Measurements from ENCODE around the gene TBRG1.

Gene TBRG1

DNA sequence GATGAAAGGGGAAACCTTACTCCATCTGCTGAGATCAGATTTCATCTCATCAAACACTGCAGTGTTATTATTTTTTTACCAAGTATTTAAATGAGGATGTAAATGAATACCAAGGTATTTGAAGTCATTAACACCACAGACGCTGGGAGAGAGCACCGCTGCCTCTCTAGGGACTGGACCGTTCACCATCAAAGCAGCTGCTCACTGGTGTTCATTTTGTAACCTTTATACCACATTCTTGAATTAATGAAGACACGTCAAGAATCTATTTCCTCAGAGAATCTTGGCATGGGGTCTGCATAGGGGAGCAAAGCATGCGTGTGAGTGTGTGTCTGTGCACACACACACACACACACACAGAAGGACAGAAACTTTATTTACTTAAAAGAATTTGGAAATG is 35.2 kb downstream of the TBRG1 start:
- no peak for DNase-seq (ENCODE audit: extremely low read depth in 1 of 2, low read depth in 1 of 2)

DNA sequence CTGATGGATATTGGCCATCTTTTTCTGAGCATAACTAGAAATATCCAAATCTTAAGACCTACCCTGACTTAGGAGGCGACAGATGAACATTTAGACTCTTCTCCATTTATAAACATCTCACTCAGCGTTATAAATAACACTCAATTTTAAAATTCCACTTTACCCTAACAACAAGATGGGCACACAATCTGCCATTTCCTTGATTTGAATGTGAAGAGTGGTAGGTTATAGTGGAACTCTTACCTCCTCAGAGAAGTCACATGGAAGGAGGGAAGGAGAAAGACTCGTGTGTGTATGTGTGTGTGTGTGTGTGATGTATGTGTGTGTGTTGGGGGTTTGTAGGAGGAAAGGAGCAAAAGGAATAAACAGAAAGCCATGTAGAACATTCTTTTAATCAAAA is 35.8 kb downstream of the TBRG1 start:
- DNase-seq (ENCODE audit: extremely low read depth in 1 of 2, low read depth in 1 of 2), result no peak

DNA sequence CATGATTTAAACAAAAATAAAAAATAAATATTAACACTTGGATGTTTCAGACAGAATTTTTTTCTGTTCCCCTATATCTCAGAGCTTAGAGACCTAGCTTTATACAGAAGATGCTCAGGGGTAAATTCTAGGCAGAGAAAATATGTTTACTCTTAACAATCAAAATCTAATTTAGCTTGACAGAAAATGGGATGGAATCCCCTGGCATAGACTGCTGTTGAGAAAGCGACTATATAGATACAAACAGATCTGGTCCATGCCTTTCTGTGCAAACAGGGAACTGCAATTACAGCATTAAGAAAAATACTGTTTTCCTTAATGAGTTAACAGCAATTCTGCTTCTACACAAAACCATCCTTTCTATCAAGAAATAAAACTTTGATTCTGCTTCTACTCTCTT is 36.3 kb downstream of the TBRG1 start:
- DNase-seq (ENCODE audit: extremely low read depth in 1 of 2, low read depth in 1 of 2), result no peak

DNA sequence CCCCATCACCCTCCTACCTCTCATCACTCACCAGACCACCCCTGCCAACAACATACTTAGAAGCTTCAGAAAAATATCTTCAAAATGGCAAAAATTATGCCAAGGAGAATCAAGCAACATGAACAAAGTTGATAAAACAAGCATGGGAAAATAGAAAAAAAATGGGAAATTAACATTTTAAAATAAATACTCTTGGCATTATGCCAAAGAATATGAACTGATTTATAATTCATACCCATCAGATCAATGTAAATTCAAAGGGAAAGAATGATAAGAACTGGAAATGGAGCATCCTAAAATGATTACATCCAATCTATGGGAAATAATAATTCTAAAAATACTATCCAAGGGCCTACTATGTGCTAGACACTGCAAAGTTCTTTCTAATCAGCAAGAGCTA is 38.9 kb downstream of the TBRG1 start:
- DNase-seq (ENCODE audit: extremely low read depth in 1 of 2, low read depth in 1 of 2), result no peak

- DNase-seq (ENCODE audit: extremely low read depth in 1 of 2, low read depth in 1 of 2), result no peak
Observed at GRCh38 chr11:124662106-124662505, 39.4 kb downstream of the TBRG1 start.

- DNase-seq (ENCODE audit: extremely low read depth in 1 of 2, low read depth in 1 of 2), result no peak
Observed at GRCh38 chr11:124663861-124664260, 41.2 kb downstream of the TBRG1 start.

GRCh38 chr11:124667601-124668000 is 44.9 kb downstream of the TBRG1 start:
- DNase-seq (ENCODE audit: extremely low read depth in 1 of 2, low read depth in 1 of 2), result no peak

- DNase-seq (ENCODE audit: extremely low read depth in 1 of 2, low read depth in 1 of 2), result no peak
Observed at GRCh38 chr11:124669193-124669592, 46.5 kb downstream of the TBRG1 start.

GRCh38 chr11:124670732-124671131 is 48.1 kb downstream of the TBRG1 start:
- DNase-seq (ENCODE audit: extremely low read depth in 1 of 2, low read depth in 1 of 2), result no peak

DNA sequence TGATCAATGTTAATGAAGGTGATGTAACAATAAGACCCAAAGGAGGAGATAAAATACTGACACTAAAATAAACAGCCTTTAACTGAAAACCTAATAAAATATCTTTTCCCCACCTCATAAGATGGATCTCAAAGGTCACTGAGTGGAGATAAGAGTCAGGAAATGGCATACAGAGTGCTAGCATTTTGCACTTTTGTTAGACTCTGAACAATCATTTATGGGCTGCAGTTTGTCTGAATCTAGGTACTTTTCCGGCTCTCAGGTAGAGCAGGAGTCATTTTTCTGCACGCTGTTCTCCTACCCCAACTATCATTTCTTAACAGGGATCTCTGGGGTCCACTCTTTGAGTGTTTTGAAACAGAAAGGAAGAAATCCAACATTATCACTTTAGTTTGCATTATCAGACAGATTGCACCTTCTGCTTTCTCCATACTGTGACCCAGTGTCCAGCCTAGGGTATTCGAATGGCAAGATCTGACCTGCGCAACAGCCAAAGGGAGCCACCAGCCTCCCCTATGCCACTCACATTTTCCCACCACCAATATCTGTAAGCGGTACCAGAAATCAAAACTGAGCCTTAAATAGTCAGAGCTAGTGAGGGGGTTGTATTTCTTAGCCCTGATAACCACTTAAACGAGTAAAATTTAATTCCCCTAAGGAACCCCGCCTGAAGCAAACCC is 50.0 kb downstream of the TBRG1 start:
- DNase-seq (ENCODE audit: extremely low read depth in 1 of 2, low read depth in 1 of 2), result no peak

DNA sequence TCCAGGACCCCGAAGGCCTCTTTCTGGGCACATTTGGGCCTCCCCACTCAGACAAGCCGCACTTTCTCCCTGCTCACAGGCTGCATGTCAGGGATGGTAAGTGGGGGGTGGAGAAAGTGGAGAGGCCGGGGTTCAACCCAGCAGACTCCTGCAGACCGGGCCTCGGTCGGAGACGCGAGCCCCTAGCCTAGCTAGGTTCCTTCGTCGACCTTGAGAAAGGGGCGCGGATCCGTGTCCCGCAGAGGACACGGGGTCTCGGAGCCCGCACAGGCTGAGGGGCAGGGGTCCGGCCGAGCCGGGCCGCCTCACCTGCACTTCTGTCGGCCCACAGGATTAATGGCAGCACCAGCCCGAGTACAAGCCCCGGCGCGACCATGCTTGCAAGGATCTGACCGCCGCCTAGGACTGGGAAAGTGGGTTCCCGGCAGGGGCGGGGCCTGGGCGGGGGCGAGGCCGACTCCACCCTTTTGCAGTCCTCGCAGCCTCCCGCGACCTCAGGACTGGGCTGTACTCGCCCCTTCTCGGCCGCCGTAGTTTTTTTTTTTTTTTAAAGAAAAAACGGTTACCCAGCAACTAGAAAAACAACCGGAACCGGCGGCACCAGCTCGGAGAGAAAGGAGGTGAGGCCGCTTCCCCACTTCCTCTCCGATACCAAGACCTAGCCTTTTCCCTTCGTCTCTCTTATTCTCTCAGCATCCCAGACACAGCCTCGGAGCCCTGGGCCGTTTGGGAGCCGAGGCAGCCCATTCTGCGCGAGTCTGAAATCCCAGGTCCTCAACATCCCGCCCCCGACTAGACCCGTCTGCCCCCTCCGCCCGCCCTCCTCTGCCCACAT is 50.9 kb downstream of the TBRG1 start, which contains the start of the genes SIAE and SPA17:
Gene SIAE (minus strand): TSS at position 407 of the 835 bp plus-strand sequence. CDS start 31 bp downstream, at position 376.
Gene SPA17 (plus strand): TSS at position 572 of the 835 bp plus-strand sequence. CDS start 1,361 bp downstream, outside the sequence.
- peak; percentile 76 to 87 for DNase-seq (ENCODE audit: extremely low read depth in 1 of 2, low read depth in 1 of 2)

GRCh38 chr11:124674168-124674517 is 51.5 kb downstream of the TBRG1 start:
- DNase-seq (ENCODE audit: extremely low read depth in 1 of 2, low read depth in 1 of 2), result no peak

DNA sequence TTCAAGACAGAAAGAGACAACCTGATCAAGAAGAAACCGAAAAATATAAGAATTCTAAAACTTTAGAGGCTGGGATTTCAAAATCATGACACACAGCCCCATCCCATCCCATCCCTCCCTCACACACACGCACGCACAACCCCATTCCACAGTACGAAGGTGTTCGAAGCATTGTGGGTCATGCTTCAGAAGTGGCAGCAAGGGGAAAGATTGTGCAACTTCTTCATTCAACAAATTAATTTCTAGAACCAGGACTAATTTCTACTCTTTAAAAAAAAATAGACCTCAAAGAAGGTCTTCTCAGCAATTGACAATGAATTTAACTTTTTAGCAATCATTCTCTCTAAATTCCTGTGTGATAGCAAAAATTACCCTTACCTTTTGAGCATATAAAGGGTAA is 51.9 kb downstream of the TBRG1 start:
- DNase-seq (ENCODE audit: extremely low read depth in 1 of 2, low read depth in 1 of 2), result no peak

DNA sequence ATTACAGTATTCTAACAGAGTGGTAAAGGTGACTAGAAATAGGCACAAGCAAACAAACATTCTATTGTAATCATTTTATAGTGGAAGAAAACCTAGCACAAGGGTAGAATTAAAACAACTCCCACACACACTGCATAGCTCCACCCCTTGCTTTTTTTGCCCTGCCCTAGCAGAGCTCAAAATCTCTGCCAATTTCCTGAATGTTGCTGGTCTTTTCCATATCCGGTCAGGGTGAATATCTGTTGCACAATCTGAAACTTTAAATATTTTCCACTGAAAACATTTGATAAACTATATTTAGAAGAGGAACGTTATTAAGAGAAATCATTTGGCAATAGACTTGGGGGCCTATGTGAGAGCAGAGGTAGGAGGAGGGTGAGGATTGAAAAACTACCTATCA is 53.7 kb downstream of the TBRG1 start:
- no peak for DNase-seq (ENCODE audit: extremely low read depth in 1 of 2, low read depth in 1 of 2)

GRCh38 chr11:124678416-124678815 is 55.8 kb downstream of the TBRG1 start:
- DNase-seq (ENCODE audit: extremely low read depth in 1 of 2, low read depth in 1 of 2), result no peak

DNA sequence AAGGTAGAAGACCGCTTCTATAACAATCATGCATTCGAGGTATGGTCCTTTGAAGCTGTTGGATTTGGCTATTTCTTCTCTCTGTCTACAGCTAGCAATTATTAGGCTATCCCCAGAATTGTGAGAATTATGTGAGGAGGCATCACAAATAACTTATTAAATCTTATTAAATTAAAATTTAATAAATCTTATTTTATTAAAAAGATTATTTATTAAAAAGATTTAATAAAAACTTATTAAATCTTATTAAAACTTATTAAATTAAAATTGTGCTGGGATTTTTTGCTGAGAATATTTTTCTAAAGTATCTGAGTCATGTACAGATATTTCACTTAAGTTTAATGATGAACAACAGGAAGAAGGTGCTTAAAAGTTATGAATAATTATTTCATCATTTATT is 58.8 kb downstream of the TBRG1 start:
- no peak for DNase-seq (ENCODE audit: extremely low read depth in 1 of 2, low read depth in 1 of 2)

DNA sequence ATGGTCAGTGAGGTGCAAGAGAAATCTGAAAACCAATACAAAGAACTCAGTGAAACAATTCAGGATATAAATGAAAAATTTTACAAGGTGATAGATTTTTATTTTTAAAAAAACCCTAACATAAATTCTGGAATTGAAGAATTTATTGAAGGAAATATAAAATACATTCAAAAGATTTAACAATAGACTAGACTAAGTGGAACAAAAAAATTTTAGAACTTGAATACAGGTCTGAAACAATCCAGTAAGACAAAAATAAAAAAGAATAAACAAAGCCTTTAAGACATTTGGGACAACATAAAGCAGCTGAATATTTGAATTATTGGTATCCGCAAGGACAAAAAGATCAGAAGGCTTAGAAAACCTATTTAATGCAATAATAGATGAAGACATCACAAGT is 59.8 kb downstream of the TBRG1 start:
- no peak for DNase-seq (ENCODE audit: extremely low read depth in 1 of 2, low read depth in 1 of 2)
